ENCODE results near the gene ARL8B. TPM values are rescaled to one million over a fixed set of nuclear protein-coding genes. Genes with fewer than 3 reads are reported as not detected.

Gene ARL8B
- total RNA-seq, 1 experiment from 2014 or later: 29.0 TPM

DNA sequence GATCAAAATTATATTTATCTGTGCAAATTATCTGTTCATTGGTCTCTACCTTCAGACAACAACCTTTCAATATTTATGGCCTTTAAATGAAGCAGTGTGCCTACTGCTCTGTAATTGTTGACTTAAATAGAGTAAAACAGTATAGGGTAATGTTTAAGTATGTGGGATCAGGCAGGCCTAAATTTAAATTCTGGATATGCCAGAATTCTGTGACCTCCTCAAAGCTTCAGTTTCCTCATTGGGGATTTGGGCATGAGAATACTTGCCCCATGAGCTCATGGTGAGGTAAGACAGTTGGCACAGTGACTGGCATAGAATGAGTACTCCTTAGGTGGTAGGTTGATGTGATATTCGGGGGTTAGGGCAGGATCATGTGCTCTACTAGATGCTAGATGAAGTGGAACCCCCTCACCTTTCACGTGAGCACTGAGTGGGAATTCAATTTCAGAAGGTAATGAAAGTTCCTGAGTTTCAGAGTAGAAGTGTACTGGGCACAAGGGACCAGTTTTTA, 14.9 kb downstream of the ARL8B start:
- H2BK20ac ChIP-seq (ENCODE audit: low read depth, low read length, poor library complexity, severe bottlenecking): no peak overlapping the region
- no peak overlapping the region for H2BK12ac ChIP-seq (ENCODE audit: insufficient read length, low read depth, low read length)
- no peak overlapping the region for H3K4me3 Mint-ChIP-seq
- H2BK5ac ChIP-seq (ENCODE audit: insufficient read length, low read length): no peak overlapping the region
- peaks cover 7% of the 10 kb centered on the region for H3K79me1 ChIP-seq (ENCODE audit: insufficient read depth, low read depth, low read length, poor library complexity, severe bottlenecking)
- H3K27ac ChIP-seq (ENCODE audit: insufficient read length, low read depth, low read length): no peak overlapping the region
- peak overlapping the region in 2 of 3 experiments; percentile 5 to 40; a peak in 2 of 7 replicates for H3K27ac Mint-ChIP-seq
- H3K4ac ChIP-seq (ENCODE audit: low read depth, low read length): no peak overlapping the region
- no peak overlapping the region for H3K14ac ChIP-seq (ENCODE audit: insufficient read depth, low read length)
- no peak overlapping the region for H4K8ac ChIP-seq (replicated peaks; ENCODE audit: insufficient read length, low read depth, low read length)
- H3K27me3 Mint-ChIP-seq (ENCODE audit: low read depth): no peaks in the 10 kb centered on the region
- no peak overlapping the region for H4K91ac ChIP-seq (ENCODE audit: insufficient read length, low read depth, low read length)
- H3K36me3 Mint-ChIP-seq (ENCODE audit: insufficient read depth in 1 of 3, low read depth in 3 of 3): peaks cover 2 to 14% (median 3%) of the 10 kb centered on the region in 3 experiments; a peak in 6 of 7 replicates
- peaks cover 2 to 3% of the 10 kb centered on the region in 2 experiments; a peak in 4 of 5 replicates for H3K9me3 Mint-ChIP-seq
- peaks cover 41% of the 10 kb centered on the region for H3K79me2 ChIP-seq (ENCODE audit: insufficient read depth, low read length)
- no peak overlapping the region for H3K4me2 ChIP-seq (ENCODE audit: insufficient read depth, insufficient read length, low read length)
- H3K56ac ChIP-seq (ENCODE audit: insufficient read length, low read depth, low read length): no peak overlapping the region
- peaks cover 40 to 41% of the 10 kb centered on the region in 2 experiments for H3K4me1 Mint-ChIP-seq
- no peak overlapping the region for H4K5ac ChIP-seq (ENCODE audit: insufficient read length, low read depth, low read length)
- H3K4me1 ChIP-seq (ENCODE audit: insufficient read depth, low read length): peaks cover 3% of the 10 kb centered on the region
- DNase-seq: no peak
- H2AK5ac ChIP-seq (ENCODE audit: insufficient read length, low read length): no peak overlapping the region
- H3K27me3 ChIP-seq (ENCODE audit: insufficient read depth, low read length): no peaks in the 10 kb centered on the region
- no peaks in the 10 kb centered on the region for H4K20me1 ChIP-seq (ENCODE audit: control insufficient read depth, insufficient read depth, insufficient read length)
- no peak overlapping the region for H2BK120ac ChIP-seq (ENCODE audit: low read depth, low read length, poor library complexity, severe bottlenecking)
- no peak overlapping the region for H3K18ac ChIP-seq (ENCODE audit: insufficient read length, low read depth, low read length)
- no peaks in the 10 kb centered on the region for H3K23me2 ChIP-seq (ENCODE audit: insufficient read length, low read depth, low read length, poor library complexity, severe bottlenecking)
- no peak overlapping the region for H3K23ac ChIP-seq (ENCODE audit: insufficient read length, low read depth, low read length)
- whole genome bisulfite sequencing (ENCODE audit: extremely low coverage, insufficient read length, low lambda C conversion rate): no CpG with 5 or more reads among the region's 2 CpGs
- TF ChIP-seq CTCF (conservative IDR thresholded peaks at IDR 0.05): no peak
- no peak overlapping the region for H3T11ph ChIP-seq (ENCODE audit: low read length)
- H2AFZ ChIP-seq (ENCODE audit: low read length): no peak overlapping the region
- H3K9me3 ChIP-seq (ENCODE audit: control insufficient read depth, low read depth, low read length): no peaks in the 10 kb centered on the region
- H3K9ac ChIP-seq (ENCODE audit: extremely low read depth, insufficient read length, low read length): no peak overlapping the region
- H2BK15ac ChIP-seq (ENCODE audit: low read depth, low read length): no peak overlapping the region
